ENCODE measurements around the gene CCDC122.

- TF ChIP-seq CTCF (IDR thresholded peaks at IDR 0.05; ENCODE audit: borderline replicate concordance, extremely low read depth, low read length, poor library complexity, severe bottlenecking), result no peak
- no peak for TF ChIP-seq EZH2 (IDR thresholded peaks at IDR 0.05; ENCODE audit: borderline replicate concordance, low read depth, low read length, severe bottlenecking)
Observed at GRCh38 chr13:43883631-43884030, 4.1 kb upstream of the CCDC122 start.

Measured in DND-41 (cell line).